Neuronal stem cell (in vitro differentiated cells): Measurements from ENCODE around the gene RAG2.

ENCODE experiments used
- DNase-seq: peaks from one replicate; pipeline ENCODE4 v3.0.0-alpha.2; 2013; ENCODE audit warnings: low spot score
- H2AFZ ChIP-seq: one replicate; pipeline ENCODE4 v1.6.1; 2013; ENCODE audit warnings: mild to moderate bottlenecking, low read length, inconsistent platforms
- H2AK5ac ChIP-seq: 2 replicates; pipeline ENCODE4 v1.6.1; 2013; ENCODE audit warnings: low read depth, mild to moderate bottlenecking, inconsistent platforms, low read length, moderate library complexity, mixed read lengths
- H2BK120ac ChIP-seq: 2 replicates; pipeline ENCODE4 v1.6.1; 2013; ENCODE audit warnings: low read depth, mild to moderate bottlenecking, inconsistent platforms, low read length, moderate library complexity, mixed read lengths
- H2BK12ac ChIP-seq: one replicate; pipeline ENCODE4 v1.6.1; 2013; ENCODE audit warnings: low read length, inconsistent platforms
- H2BK15ac ChIP-seq: 2 replicates; pipeline ENCODE4 v1.6.1; 2013; ENCODE audit warnings: mild to moderate bottlenecking, low read length, inconsistent platforms, mixed read lengths
- H2BK5ac ChIP-seq: one replicate; pipeline ENCODE4 v1.6.1; 2013; ENCODE audit warnings: inconsistent platforms, mild to moderate bottlenecking, low read length, moderate library complexity
- H3K14ac ChIP-seq: one replicate; pipeline ENCODE4 v1.6.1; 2013; ENCODE audit warnings: low read length, inconsistent platforms
- H3K18ac ChIP-seq: 2 replicates; pipeline ENCODE4 v1.6.1; 2013; ENCODE audit warnings: low read length, inconsistent platforms
- H3K23ac ChIP-seq: 2 replicates; pipeline ENCODE4 v1.6.1; 2013; ENCODE audit warnings: low read depth, mild to moderate bottlenecking, mixed read lengths, low read length, inconsistent platforms; ENCODE audit not compliant: poor library complexity
- H3K27ac ChIP-seq: replicated peaks from 3 replicates; pipeline ENCODE4 v1.5.1; 2013; ENCODE audit warnings: low read length, inconsistent platforms
- H3K27me3 ChIP-seq, 3 experiments: 2 replicates each; pipeline ENCODE4 v1.6.1; 2013; ENCODE audit warnings: low read length in 3 of 3, mild to moderate bottlenecking in 2 of 3, inconsistent platforms in 1 of 3, low read depth in 1 of 3, mixed read lengths in 1 of 3, moderate library complexity in 1 of 3; ENCODE audit not compliant: control insufficient read depth in 3 of 3, insufficient read depth in 3 of 3
- H3K36me3 ChIP-seq, 2 donors: replicated peaks in 1 of 2; 2 replicates each; pipeline ENCODE4 v1.6.1; 2013; ENCODE audit warnings: low read length in 2 of 2; ENCODE audit not compliant: control insufficient read depth in 2 of 2, insufficient read depth in 2 of 2
- H3K4ac ChIP-seq: 2 replicates; pipeline ENCODE4 v1.6.1; 2013; ENCODE audit warnings: inconsistent platforms, mild to moderate bottlenecking, low read length, moderate library complexity
- H3K4me1 ChIP-seq, 2 donors: 1 replicate in 1 of 2; 2 replicates in 1 of 2; pipeline ENCODE4 v1.6.1; 2013; ENCODE audit warnings: low read length in 2 of 2, low read depth in 1 of 2; ENCODE audit not compliant: control insufficient read depth in 2 of 2, insufficient read depth in 1 of 2
- H3K4me2 ChIP-seq: one replicate; pipeline ENCODE4 v1.6.1; 2013; ENCODE audit warnings: mild to moderate bottlenecking, low read length, inconsistent platforms; ENCODE audit not compliant: insufficient read depth, poor library complexity, severe bottlenecking
- H3K4me3 ChIP-seq, 2 donors: 2 replicates each; pipeline ENCODE4 v1.5.1; 2013; ENCODE audit warnings: low read length in 2 of 2, mild to moderate bottlenecking in 2 of 2, inconsistent platforms in 1 of 2, moderate library complexity in 1 of 2
- H3K79me1 ChIP-seq: one replicate; pipeline ENCODE4 v1.6.1; 2013; ENCODE audit warnings: low read depth, mild to moderate bottlenecking, inconsistent platforms, low read length, moderate library complexity
- H3K9ac ChIP-seq: one replicate; pipeline ENCODE4 v1.6.1; 2013; ENCODE audit warnings: mild to moderate bottlenecking, low read depth, low read length, inconsistent platforms; ENCODE audit not compliant: poor library complexity
- H3K9me3 ChIP-seq, 2 donors: replicated peaks in 1 of 2; 2 replicates each; pipeline versions ENCODE3 to v1.6.1; 2013; ENCODE audit warnings: low read length in 2 of 2, mild to moderate bottlenecking in 2 of 2, inconsistent platforms in 1 of 2, low read depth in 1 of 2, mixed read lengths in 1 of 2, moderate library complexity in 1 of 2; ENCODE audit not compliant: control insufficient read depth in 2 of 2, insufficient read depth in 1 of 2
- H4K8ac ChIP-seq: one replicate; pipeline ENCODE4 v1.6.1; 2013; ENCODE audit warnings: low read depth, mild to moderate bottlenecking, inconsistent platforms, low read length, moderate library complexity
- H4K91ac ChIP-seq: one replicate; pipeline ENCODE4 v1.6.1; 2013; ENCODE audit warnings: low read length, low read depth, mild to moderate bottlenecking, inconsistent platforms; ENCODE audit not compliant: poor library complexity
- WGBS, 2 donors: extraction: QIAGEN DNeasy Blood & Tissue Kit; methylation state at CpG; one replicate each; pipeline ENCODE4 v1.1.7; 2013; ENCODE audit warnings: missing lambda C conversion rate in 2 of 2, mixed read lengths in 1 of 2; ENCODE audit not compliant: insufficient read length in 2 of 2, insufficient replicate concordance in 1 of 2; ENCODE audit errors: extremely low coverage in 2 of 2; 5-methylcytosine and 5-hydroxymethylcytosine counted together

RAG2 gene

DNA sequence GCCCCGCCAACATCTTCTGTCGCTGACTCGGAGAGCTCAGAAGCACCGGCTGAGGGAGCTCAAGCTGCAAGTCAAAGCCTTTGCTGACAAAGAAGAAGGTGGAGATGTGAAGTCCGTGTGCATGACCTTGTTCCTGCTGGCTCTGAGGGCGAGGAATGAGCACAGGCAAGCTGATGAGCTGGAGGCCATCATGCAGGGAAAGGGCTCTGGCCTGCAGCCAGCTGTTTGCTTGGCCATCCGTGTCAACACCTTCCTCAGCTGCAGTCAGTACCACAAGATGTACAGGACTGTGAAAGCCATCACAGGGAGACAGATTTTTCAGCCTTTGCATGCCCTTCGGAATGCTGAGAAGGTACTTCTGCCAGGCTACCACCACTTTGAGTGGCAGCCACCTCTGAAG is 23.6 kb downstream of the RAG2 start:
- Histone ChIP-seq H3K27me3 (peaks cover 0 to 27% (median 0%) of the 10 kb centered on the region in 3 experiments), H3K4ac (no peak overlapping the region), H2BK120ac (no peak overlapping the region), H3K14ac (peak overlapping the region; percentile 11), H4K8ac (no peak overlapping the region), H3K9ac (no peak overlapping the region), H2AFZ (no peak overlapping the region), H3K4me2 (no peak overlapping the region), H3K79me1 (no peaks in the 10 kb centered on the region), H2AK5ac (no peak overlapping the region), H2BK5ac (no peak overlapping the region), H3K36me3 (no peaks in the 10 kb centered on the region), H3K27ac (no peak overlapping the region), H3K4me1 (no peaks in the 10 kb centered on the region), H4K91ac (no peak overlapping the region), H3K18ac (peak overlapping the region; percentile 29), H3K4me3 (no peak overlapping the region), H2BK12ac (no peak overlapping the region), H3K9me3 (no peaks in the 10 kb centered on the region), H3K23ac (no peak overlapping the region), H2BK15ac (no peak overlapping the region)
- WGBS, 2 donors: no CpG with 5 or more reads among the region's 8 CpGs
- no peak for DNase-seq

DNA sequence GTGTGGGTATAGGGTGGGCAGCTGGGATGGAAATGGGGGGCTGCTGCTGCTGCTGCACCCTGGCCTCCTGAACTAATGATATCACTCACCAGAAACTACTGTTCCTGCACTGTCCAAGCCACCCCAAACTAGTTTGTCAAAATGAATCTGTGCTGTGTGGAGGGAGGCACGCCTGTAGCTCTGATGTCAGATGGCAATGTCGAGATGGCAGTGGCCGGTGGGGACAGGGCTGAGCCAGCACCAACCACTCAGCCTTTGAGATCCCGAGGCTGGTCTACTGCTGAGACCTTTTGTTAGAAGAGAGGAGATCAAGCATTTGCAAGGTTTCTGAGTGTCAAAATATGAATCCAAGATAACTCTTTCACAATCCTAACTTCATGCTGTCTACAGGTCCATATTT is 28.9 kb downstream of the RAG2 start:
- H4K8ac ChIP-seq: no peak overlapping the region
- H3K4me1 ChIP-seq: no peaks in the 10 kb centered on the region
- no peak overlapping the region for H3K14ac ChIP-seq
- no peak overlapping the region for H3K18ac ChIP-seq
- H2BK12ac ChIP-seq: no peak overlapping the region
- no peak overlapping the region for H3K4me2 ChIP-seq
- no peak overlapping the region for H3K9ac ChIP-seq
- no peaks in the 10 kb centered on the region for H3K9me3 ChIP-seq
- no peaks in the 10 kb centered on the region for H3K36me3 ChIP-seq
- H3K4ac ChIP-seq: no peak overlapping the region
- H2AK5ac ChIP-seq: no peak overlapping the region
- H3K23ac ChIP-seq: no peak overlapping the region
- no peak overlapping the region for H3K27ac ChIP-seq
- H3K79me1 ChIP-seq: no peaks in the 10 kb centered on the region
- H3K4me3 ChIP-seq: no peak overlapping the region
- H2AFZ ChIP-seq: no peak overlapping the region
- H2BK5ac ChIP-seq: no peak overlapping the region
- H2BK120ac ChIP-seq: no peak overlapping the region
- WGBS, 2 donors: no CpG with 5 or more reads among the region's 4 CpGs
- no peak overlapping the region for H2BK15ac ChIP-seq
- H4K91ac ChIP-seq: no peak overlapping the region
- DNase-seq: no peak
- H3K27me3 ChIP-seq: peaks cover 0 to 44% (median 0%) of the 10 kb centered on the region in 3 experiments

DNA sequence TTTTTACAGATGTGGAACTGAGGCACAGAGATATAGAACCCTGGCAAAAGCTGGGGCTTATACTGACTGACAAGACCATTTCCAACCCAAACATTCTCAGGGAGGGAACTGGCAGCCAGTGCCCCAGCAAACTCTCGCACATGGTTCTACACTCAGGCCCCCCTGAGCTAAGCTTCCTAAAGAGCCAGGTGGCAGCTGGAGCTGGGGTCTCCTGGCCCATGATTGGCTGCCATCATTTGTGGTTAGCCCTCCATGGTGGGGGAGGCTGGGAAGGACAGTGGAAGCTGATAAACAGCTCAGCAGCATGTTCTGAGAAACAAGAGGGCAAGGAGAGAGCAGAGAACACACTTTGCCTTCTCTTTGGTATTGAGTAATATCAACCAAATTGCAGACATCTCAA is 30.3 kb downstream of the RAG2 start, which contains the start of gene RAG1:
TSS of gene RAG1 (plus strand) at position 314 of the 400 bp plus-strand sequence. CDS start 5,298 bp downstream, outside the sequence.
- Histone ChIP-seq H3K4me2 (no peak within 1 kb of the TSS), H3K23ac (no peak within 1 kb of the TSS), H4K8ac (no peak within 1 kb of the TSS), H3K27ac (no peak within 1 kb of the TSS), H3K27me3 (peaks cover 0 to 44% (median 0%) of the 10 kb centered on the region in 3 experiments), H3K9ac (no peak within 1 kb of the TSS), H2BK12ac (no peak within 1 kb of the TSS), H3K14ac (no peak within 1 kb of the TSS), H3K4me3 (no peak within 1 kb of the TSS), H4K91ac (no peak within 1 kb of the TSS), H3K18ac (no peak within 1 kb of the TSS), H2AFZ (no peak within 1 kb of the TSS), H3K4ac (no peak within 1 kb of the TSS), H2AK5ac (no peak within 1 kb of the TSS), H2BK120ac (no peak within 1 kb of the TSS), H3K36me3 (no peaks in the 10 kb centered on the region), H3K4me1 (no peaks in the 10 kb centered on the region), H3K9me3 (no peaks in the 10 kb centered on the region), H2BK5ac (no peak within 1 kb of the TSS), H2BK15ac (no peak within 1 kb of the TSS), H3K79me1 (no peaks in the 10 kb centered on the region)
- WGBS, 2 donors: no CpG with 5 or more reads among the region's 1 CpG
- DNase-seq: no peak

DNA sequence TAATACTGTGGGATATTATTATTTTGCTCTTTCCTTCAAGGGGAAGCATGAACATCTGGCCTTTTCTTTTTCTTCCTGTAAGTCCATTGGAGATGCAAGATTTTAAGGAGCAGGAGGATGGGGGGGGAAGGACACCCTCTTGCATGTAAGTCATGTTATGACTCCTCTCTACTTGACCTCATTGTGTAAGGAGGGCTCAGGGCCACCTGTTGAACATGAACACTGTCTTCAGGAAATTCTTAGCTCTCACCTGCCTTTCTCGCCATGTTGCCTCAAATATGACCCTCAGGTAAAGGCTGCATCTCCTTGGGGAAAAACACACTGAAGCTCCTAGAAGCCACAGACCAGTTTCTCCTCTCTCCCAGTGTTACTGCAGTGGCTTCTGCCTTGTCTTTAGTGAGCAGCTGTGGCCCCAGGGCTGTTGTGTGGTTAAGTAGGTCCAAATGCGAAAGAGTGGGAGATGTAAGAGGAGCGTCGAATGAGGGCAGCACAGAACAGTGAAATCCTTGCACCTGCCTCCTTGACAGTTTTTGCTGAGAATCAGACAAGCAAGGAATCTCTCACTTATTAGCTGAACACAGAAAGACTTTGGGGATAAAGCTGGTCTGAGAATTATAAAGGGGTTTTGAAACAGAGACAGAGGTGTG is 31.5 kb downstream of the RAG2 start:
- Histone ChIP-seq H3K14ac (no peak overlapping the region), H3K9me3 (no peaks in the 10 kb centered on the region), H2AFZ (no peak overlapping the region), H3K4me2 (no peak overlapping the region), H2AK5ac (no peak overlapping the region), H4K91ac (no peak overlapping the region), H3K27ac (no peak overlapping the region), H3K18ac (no peak overlapping the region), H4K8ac (no peak overlapping the region), H3K4ac (no peak overlapping the region), H3K27me3 (peaks cover 0 to 38% (median 0%) of the 10 kb centered on the region in 3 experiments), H3K4me3 (no peak overlapping the region), H3K36me3 (no peaks in the 10 kb centered on the region), H3K9ac (no peak overlapping the region), H2BK5ac (no peak overlapping the region), H2BK12ac (no peak overlapping the region), H3K4me1 (no peaks in the 10 kb centered on the region), H2BK120ac (no peak overlapping the region), H3K79me1 (no peaks in the 10 kb centered on the region), H3K23ac (no peak overlapping the region), H2BK15ac (no peak overlapping the region)
- DNase-seq: no peak
- WGBS, 2 donors: no CpG with 5 or more reads among the region's 4 CpGs
